Loucy (cell line): ENCODE data around the gene CPA4.

Source experiments
- H2AFZ ChIP-seq: fragments of 200-600 bp; sonication (generic); 2 replicates; pipeline ENCODE4 v1.6.0; 2016; ENCODE audit warnings: antibody characterized with exemption, mild to moderate bottlenecking, low read length, moderate library complexity
- H3F3A ChIP-seq: fragments of 200-600 bp; 2 replicates; pipeline ENCODE4 v1.6.0; 2016; ENCODE audit warnings: antibody characterized with exemption, low read depth, mild to moderate bottlenecking
- H3K27me3 ChIP-seq: fragments of 200-600 bp; sonication (generic); 2 replicates; pipeline ENCODE4 v1.6.1; 2014; ENCODE audit warnings: low read length, mild to moderate bottlenecking; ENCODE audit not compliant: insufficient read depth, poor library complexity, severe bottlenecking
- H3K36me3 ChIP-seq: fragments of 200-600 bp; sonication (generic); 2 replicates; pipeline ENCODE4 v1.6.1; 2016; ENCODE audit warnings: low read length; ENCODE audit not compliant: insufficient read depth
- H3K4me1 ChIP-seq: fragments of 200-600 bp; sonication (generic); 2 replicates; pipeline ENCODE4 v1.5.1; 2014; ENCODE audit warnings: low read length, mild to moderate bottlenecking; ENCODE audit not compliant: insufficient read depth, poor library complexity, severe bottlenecking
- H3K4me2 ChIP-seq: fragments of 200-600 bp; sonication (generic); 2 replicates; pipeline ENCODE4 v1.6.0; 2014; ENCODE audit warnings: antibody characterized with exemption, low read length, low read depth, mild to moderate bottlenecking; ENCODE audit not compliant: poor library complexity, severe bottlenecking
- H3K4me3 ChIP-seq: fragments of 200-600 bp; sonication (generic); 2 replicates; pipeline ENCODE4 v1.5.1; 2014; ENCODE audit warnings: low read length, mild to moderate bottlenecking, mixed read lengths; ENCODE audit not compliant: poor library complexity, severe bottlenecking
- H3K79me2 ChIP-seq: fragments of 200-600 bp; sonication (generic); 2 replicates; pipeline ENCODE4 v1.6.1; 2014; ENCODE audit warnings: low read length; ENCODE audit not compliant: insufficient read depth
- H3K9ac ChIP-seq: fragments of 200-600 bp; sonication (generic); 2 replicates; pipeline ENCODE4 v1.6.0; 2014; ENCODE audit warnings: mild to moderate bottlenecking, low read depth, low read length, moderate library complexity; ENCODE audit not compliant: poor library complexity, severe bottlenecking
- H3K9me2 ChIP-seq: fragments of 200-600 bp; sonication (generic); replicated peaks from 2 replicates; pipeline ENCODE4 v1.6.1; 2016; ENCODE audit warnings: low read depth, low read length, mixed read lengths
- H3K9me3 ChIP-seq: fragments of 200-600 bp; sonication (generic); 2 replicates; pipeline ENCODE4 v1.6.1; 2014; ENCODE audit warnings: mild to moderate bottlenecking, antibody characterized with exemption, low read length, low read depth; ENCODE audit not compliant: insufficient read depth
- H4K20me1 ChIP-seq: fragments of 200-600 bp; sonication (generic); 2 replicates; pipeline ENCODE4 v1.6.0; 2014; ENCODE audit warnings: antibody characterized with exemption, low read length, mild to moderate bottlenecking; ENCODE audit not compliant: insufficient read depth, poor library complexity, severe bottlenecking
- CTCF ChIP-seq: fragments of 200-600 bp; sonication (generic); conservative IDR thresholded peaks from 2 replicates; pipeline ENCODE4 v1.5.1; 2014; ENCODE audit warnings: mild to moderate bottlenecking, antibody characterized with exemption, low read length
- EZH2phosphoT487 ChIP-seq: fragments of 200-600 bp; IDR thresholded peaks from 2 replicates; pipeline ENCODE4 v1.6.1; 2018; ENCODE audit warnings: antibody characterized with exemption, mild to moderate bottlenecking, moderate library complexity, borderline replicate concordance

CPA4 gene

GRCh38 chr7:130359276-130359857, 66.4 kb downstream of the CPA4 start:
- no peaks in the 10 kb centered on the region for H3K27me3 ChIP-seq
- no peak overlapping the region for H2AFZ ChIP-seq
- no peak overlapping the region for H3K4me3 ChIP-seq
- no peaks in the 10 kb centered on the region for H3K79me2 ChIP-seq
- no peaks in the 10 kb centered on the region for H3K9me3 ChIP-seq
- H3K9ac ChIP-seq = no peak overlapping the region
- no peak overlapping the region for H3K4me2 ChIP-seq
- TF ChIP-seq EZH2phosphoT487 = no peak
- TF ChIP-seq CTCF = no peak
- no peaks in the 10 kb centered on the region for H3K36me3 ChIP-seq
- H3K9me2 ChIP-seq = no peaks in the 10 kb centered on the region
- no peaks in the 10 kb centered on the region for H4K20me1 ChIP-seq
- H3F3A ChIP-seq = no peaks in the 10 kb centered on the region
- no peaks in the 10 kb centered on the region for H3K4me1 ChIP-seq

GRCh38 chr7:130360518-130360917, 67.6 kb downstream of the CPA4 start:
- Histone ChIP-seq H3K79me2 (no peaks in the 10 kb centered on the region), H3K4me3 (no peak overlapping the region), H3K36me3 (no peaks in the 10 kb centered on the region), H3K4me1 (no peaks in the 10 kb centered on the region), H3K9ac (no peak overlapping the region), H3K9me3 (no peaks in the 10 kb centered on the region), H3F3A (no peaks in the 10 kb centered on the region), H4K20me1 (no peaks in the 10 kb centered on the region), H3K4me2 (no peak overlapping the region), H3K27me3 (no peaks in the 10 kb centered on the region), H3K9me2 (no peaks in the 10 kb centered on the region), H2AFZ (no peak overlapping the region)
- TF ChIP-seq EZH2phosphoT487 (no peak), CTCF (no peak)

- no peaks in the 10 kb centered on the region for H3F3A ChIP-seq
- no peak overlapping the region for H2AFZ ChIP-seq
- H3K36me3 ChIP-seq = no peaks in the 10 kb centered on the region
- H3K4me3 ChIP-seq = no peak overlapping the region
- no peaks in the 10 kb centered on the region for H3K27me3 ChIP-seq
- no peaks in the 10 kb centered on the region for H3K9me3 ChIP-seq
- H3K9me2 ChIP-seq = no peaks in the 10 kb centered on the region
- H4K20me1 ChIP-seq = no peaks in the 10 kb centered on the region
- no peak overlapping the region for H3K9ac ChIP-seq
- no peak overlapping the region for H3K4me2 ChIP-seq
- TF ChIP-seq EZH2phosphoT487 = no peak
- no peak for TF ChIP-seq CTCF
- no peaks in the 10 kb centered on the region for H3K79me2 ChIP-seq
- H3K4me1 ChIP-seq = peaks cover 1% of the 10 kb centered on the region
Measured at GRCh38 chr7:130361681-130362080, 68.7 kb downstream of the CPA4 start.
